NCI-H2107 treated with DMSO at 0.1 percent for 48 hours (cell line): Measurements from ENCODE around the gene C10orf120.

Experiments used
- DNase-seq: peaks from one replicate; lab custom pipeline; 2025; ENCODE audit not compliant: unreplicated experiment; lab: John Stamatoyannopoulos, UW

The C10orf120 gene

GRCh38 chr10:122662231-122662630 is 37.4 kb downstream of the C10orf120 start:
- no peak for DNase-seq

DNA sequence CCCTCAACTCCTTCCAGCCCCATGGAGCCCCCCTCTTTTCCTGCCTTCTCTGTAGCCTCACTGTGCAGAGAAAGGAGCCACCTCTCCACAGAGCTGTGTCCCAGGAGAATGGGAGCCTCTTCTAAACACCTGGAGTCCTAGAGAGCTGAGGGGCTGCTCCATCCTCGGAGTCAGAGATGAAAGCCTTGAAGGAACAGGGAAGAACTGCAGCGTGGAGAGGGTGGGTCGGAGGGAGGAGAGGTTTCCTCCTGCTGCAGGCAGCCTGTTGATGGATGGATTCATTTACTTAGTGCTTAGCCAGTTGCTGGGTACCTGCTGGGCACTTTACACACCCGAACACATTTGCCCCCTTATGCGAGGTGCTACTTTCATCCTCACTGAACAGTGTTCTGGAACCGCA is 39.0 kb downstream of the C10orf120 start:
- no peak for DNase-seq

DNA sequence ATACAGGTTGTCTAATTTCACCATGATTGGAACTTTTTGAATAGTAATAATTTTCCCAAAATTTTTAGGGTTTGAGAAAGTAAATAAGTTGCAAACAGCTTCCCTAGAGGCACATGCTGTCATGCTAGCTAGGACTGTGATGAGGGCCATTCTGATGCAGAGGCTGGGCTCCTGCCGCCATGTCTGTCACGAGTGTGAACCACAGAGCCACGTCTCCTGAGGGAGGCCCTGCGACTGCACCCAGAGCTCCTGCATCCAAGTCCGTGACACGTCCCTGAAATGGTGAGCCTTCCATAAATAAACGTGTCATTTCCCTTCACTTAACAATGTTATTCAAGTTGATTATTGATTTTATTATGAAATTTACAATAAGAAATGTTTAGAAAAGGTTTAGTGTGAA is 40.0 kb downstream of the C10orf120 start:
- no peak for DNase-seq

GRCh38 chr10:122659126-122659525 is 40.5 kb downstream of the C10orf120 start:
- no peak for DNase-seq

DNA sequence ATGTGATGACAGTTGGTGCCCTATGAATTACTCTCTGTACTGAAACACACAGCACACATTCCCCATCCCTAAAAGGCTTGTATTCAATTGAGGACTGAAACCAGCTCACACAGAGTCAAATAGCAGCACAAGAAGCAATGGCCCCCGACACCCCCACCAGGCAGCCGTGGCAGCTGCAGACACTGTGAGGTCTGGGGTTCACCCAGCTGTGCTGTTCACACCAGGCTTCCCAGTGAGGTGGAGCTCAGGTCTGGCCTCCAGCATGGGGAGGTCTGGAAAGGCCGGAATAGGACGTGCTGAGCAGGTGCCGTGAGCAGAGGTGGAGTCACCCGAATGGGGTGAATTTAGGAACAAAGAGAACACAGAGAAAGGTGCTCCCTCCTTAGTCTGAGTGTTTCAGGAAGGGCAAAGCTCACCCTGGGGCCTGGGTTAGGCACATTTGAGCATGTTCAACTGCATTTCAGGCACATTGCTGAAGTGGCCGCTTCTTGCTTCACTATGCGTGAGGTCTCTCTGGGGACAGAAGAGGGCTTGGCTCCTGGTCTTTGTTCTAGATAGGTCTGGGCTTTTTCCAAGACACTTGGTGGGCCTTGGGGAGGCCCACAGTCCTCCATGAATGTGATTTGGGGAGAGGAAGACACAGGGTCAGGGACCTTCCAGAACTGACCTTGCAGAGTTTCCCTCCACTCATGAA is 41.1 kb downstream of the C10orf120 start:
- DNase-seq, result no peak

DNA sequence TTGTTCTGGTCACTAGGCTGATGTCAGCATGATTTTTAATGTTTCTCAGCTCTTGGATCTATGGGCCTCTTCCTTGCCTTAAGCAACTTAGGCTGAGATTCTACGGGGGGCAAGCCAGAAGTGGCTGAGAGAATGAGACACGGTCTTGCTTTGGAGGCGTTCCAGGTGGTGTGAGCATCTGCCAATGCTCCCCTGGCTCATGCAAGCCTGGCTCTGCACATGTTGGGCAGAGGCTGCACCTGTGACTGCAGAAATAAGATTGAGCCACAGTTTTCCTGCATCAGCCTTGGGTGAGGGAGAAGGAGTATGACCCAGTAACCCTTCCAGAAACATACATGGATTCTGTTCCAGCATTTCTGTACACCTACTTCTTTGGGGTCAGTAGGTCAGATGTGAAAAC is 41.9 kb downstream of the C10orf120 start:
- no peak for DNase-seq

DNA sequence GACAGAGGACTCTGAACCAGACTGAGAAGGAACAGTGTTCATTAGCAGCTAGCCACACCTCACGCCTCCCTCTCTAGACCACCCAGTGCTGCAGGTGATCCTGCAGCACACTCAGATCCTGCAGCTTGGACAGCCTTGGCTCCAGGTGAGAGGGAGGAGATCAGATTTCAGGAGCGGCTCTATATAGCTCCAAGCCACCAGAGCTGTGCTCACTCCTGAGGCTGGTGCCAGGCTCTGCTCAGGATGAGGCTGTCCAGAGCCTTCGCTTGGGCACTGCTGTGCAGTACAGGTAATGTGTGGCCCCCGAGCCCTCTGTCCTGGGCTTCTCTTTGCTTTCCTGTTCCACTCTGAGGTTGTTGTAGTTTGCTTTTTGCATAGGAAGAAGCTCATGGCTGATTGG is 42.4 kb downstream of the C10orf120 start:
- DNase-seq, result no peak

GRCh38 chr10:122656741-122657140 is 42.9 kb downstream of the C10orf120 start:
- DNase-seq, result no peak

- DNase-seq, result no peak
These were observed 43.3 kb downstream of the C10orf120 start for GRCh38 chr10:122656308-122656705.

- no peak for DNase-seq
These were observed 43.9 kb downstream of the C10orf120 start for GRCh38 chr10:122655524-122656307.

GRCh38 chr10:122650331-122650730 is 49.3 kb downstream of the C10orf120 start:
- no peak for DNase-seq

- DNase-seq, result no peak
These were observed 49.7 kb downstream of the C10orf120 start for GRCh38 chr10:122649903-122650302.

GRCh38 chr10:122648599-122649428 is 50.8 kb downstream of the C10orf120 start:
- no peak for DNase-seq
